Stomach (tissue), 4 donors: Measurements from ENCODE around the gene GABBR2.

Source experiments
- CTCF ChIP-seq, 7 experiments: fragments of 450-650 bp in 4 of 7; fragments of 200-600 bp in 3 of 7; sonication (generic) in 3 of 7; IDR thresholded peaks; one replicate each; pipeline ENCODE4 v1.5.1; 2016 to 2019; ENCODE audit warnings: antibody characterized with exemption in 7 of 7, control low read depth in 2 of 7, mild to moderate bottlenecking in 1 of 7
- POLR2A ChIP-seq, 4 donors: fragments of 450-650 bp; IDR thresholded peaks; one replicate each; pipeline ENCODE4 v1.6.1; 2016; ENCODE audit warnings: antibody characterized with exemption in 4 of 4, control low read depth in 2 of 4, mild to moderate bottlenecking in 1 of 4, moderate library complexity in 1 of 4
- POLR2AphosphoS5 ChIP-seq, 3 donors: sonication (generic); formaldehyde crosslinking; IDR thresholded peaks; one replicate each; pipeline ENCODE4 v1.6.1; 2016; ENCODE audit warnings: antibody characterized with exemption in 3 of 3

GRCh38 chr9:98378206-98378780, 330.4 kb downstream of the GABBR2 start:
- no peak for TF ChIP-seq POLR2AphosphoS5 (IDR thresholded peaks at IDR 0.05)
- no peak for TF ChIP-seq CTCF (IDR thresholded peaks at IDR 0.05)
- no peak for TF ChIP-seq POLR2A (IDR thresholded peaks at IDR 0.05)
